ENCODE data around the gene LRRN2.

Gene LRRN2

DNA sequence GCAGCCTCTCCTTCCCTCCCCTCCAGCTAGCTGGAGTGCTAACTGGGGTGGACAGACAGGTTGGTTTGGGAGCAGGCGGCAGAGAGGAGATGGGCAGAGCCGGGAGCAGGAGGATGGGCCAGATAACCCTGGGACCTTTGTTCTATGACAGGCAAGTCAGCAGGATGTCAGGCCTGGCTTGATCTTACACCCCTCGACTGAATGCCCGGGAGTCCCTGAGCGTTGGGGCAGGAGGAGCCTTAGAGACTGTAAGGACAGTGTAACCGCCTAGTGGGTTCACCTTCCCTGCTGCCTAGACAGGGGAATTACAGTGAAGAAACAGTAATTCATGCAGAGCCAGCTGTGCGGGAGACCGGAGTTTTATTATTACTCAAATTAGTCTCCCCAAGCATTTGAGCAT lies 109.1 kb downstream of the LRRN2 start:
- no peak for DNase-seq (ENCODE audit: low read depth)
- TF ChIP-seq, protein P1, sequence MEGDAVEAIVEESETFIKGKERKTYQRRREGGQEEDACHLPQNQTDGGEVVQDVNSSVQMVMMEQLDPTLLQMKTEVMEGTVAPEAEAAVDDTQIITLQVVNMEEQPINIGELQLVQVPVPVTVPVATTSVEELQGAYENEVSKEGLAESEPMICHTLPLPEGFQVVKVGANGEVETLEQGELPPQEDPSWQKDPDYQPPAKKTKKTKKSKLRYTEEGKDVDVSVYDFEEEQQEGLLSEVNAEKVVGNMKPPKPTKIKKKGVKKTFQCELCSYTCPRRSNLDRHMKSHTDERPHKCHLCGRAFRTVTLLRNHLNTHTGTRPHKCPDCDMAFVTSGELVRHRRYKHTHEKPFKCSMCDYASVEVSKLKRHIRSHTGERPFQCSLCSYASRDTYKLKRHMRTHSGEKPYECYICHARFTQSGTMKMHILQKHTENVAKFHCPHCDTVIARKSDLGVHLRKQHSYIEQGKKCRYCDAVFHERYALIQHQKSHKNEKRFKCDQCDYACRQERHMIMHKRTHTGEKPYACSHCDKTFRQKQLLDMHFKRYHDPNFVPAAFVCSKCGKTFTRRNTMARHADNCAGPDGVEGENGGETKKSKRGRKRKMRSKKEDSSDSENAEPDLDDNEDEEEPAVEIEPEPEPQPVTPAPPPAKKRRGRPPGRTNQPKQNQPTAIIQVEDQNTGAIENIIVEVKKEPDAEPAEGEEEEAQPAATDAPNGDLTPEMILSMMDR (conservative IDR thresholded peaks at IDR 0.05; ENCODE audit: low read depth, low read length): no peak

DNA sequence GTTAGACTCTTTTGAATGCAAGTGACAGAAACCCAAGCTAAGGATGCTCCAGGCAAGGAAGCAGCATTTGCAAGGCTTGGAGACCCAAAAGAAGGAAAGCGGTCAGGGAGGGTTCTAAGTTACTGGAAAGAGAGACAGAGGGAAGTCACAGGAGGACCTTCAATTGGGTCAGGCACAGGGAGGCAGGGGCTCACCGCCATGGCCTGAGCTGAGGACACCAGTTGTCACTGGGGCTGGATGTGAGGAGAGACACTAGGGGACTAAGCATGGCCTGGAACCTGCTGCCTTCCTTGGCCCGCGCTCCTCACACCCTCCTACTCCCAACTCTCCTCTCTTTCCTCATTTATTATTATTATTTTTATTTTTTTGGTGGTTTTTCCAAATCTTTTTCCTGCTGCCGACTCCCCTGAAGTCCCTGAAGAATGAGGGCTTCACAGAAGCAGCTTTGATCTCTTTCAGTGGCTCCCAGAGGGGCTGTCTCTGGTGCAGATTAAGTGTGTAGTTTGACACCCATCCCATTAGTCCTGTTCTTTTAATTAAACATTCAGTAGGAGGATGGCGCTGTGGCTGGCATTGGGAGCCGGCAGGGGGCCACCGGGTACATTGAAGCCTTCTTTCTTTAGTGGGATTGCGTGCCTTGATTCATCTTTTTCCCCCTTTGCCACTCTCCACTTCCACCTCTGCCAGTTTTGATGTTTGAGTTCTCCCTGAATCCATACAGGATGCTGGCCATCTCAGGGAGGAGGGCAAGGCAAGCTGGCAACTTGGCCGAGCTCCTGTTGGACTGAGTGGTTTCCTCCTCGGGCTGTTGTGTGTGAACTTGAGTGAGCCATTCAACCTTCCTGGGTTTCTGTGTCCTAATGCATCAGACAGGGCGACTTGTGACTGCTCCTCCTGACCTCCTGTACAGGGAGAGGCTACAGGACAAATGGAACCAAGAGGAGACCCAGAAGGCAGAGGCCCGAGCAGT lies 110.0 kb downstream of the LRRN2 start:
- no peak overlapping the region for H3K4me3 ChIP-seq (ENCODE audit: low read length)
- DNase-seq (ENCODE audit: low read depth): no peak
- TF ChIP-seq, protein P1 (conservative IDR thresholded peaks at IDR 0.05; ENCODE audit: low read depth, low read length): no peak

More for the DNA sequence above, 109.1 kb downstream of the LRRN2 start:
- H3K4me3 ChIP-seq (ENCODE audit: low read length): no peak overlapping the region

DNA sequence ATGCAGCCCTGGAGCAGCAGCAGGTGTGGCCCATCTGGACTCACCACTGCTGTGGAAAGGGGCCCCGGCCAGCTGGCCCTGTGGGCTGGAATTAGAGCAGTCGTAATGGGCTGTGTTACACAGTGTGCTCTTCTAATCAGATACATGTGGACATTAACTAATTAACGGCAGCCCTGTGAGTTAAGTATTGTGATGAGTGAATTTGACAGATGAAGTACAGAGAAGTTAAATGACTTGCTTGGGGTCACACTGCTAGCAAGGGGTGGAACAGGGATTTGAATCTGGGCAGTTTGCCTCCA lies 110.7 kb downstream of the LRRN2 start:
- TF ChIP-seq, protein P1 (conservative IDR thresholded peaks at IDR 0.05; ENCODE audit: low read depth, low read length): no peak
- DNase-seq (ENCODE audit: low read depth): no peak

DNA sequence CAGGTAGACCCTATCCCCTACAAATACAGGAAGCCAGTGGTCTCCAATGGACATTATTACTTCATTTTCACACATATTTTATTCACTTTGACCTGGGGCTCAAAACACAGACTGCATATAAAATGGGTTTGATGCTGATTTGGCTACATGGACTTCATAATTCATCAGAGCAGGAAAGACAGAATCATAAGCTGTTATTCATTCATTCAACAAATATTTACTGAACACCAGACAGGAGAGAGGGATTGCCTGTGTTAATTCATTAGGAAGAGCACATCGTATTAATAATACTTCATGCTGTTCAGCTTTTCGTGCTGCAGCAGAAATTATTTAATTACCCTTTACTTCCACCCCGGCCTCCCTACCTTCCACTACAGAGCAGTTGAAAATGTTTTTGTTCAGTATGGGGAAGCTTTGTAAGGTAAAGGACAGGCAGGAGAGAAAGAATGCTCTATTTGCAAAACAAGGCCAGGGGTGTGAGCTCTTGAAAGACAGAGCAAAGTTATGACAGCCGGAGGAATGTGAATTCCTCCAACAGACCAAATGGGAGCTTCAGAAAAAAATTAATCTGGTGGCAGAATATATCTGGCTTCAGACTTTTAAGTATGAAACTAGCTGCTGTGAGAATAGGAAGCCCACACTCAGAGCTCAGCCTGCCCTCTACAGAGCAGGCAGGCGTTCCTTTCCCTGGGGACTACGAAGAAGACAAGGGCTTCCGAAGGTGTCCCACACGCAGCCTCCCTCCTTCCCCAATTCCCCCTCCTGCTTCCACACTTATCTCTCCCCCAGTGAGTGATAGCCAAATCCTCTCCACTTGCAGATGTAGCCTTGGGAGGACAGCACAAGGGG lies 111.3 kb downstream of the LRRN2 start:
- H3K4me3 ChIP-seq (ENCODE audit: low read length): no peak overlapping the region
- no peak for DNase-seq (ENCODE audit: low read depth)
- TF ChIP-seq, protein P1 (conservative IDR thresholded peaks at IDR 0.05; ENCODE audit: low read depth, low read length): no peak

More for the DNA sequence above, 110.7 kb downstream of the LRRN2 start:
- H3K4me3 ChIP-seq (ENCODE audit: low read length): no peak overlapping the region

DNA sequence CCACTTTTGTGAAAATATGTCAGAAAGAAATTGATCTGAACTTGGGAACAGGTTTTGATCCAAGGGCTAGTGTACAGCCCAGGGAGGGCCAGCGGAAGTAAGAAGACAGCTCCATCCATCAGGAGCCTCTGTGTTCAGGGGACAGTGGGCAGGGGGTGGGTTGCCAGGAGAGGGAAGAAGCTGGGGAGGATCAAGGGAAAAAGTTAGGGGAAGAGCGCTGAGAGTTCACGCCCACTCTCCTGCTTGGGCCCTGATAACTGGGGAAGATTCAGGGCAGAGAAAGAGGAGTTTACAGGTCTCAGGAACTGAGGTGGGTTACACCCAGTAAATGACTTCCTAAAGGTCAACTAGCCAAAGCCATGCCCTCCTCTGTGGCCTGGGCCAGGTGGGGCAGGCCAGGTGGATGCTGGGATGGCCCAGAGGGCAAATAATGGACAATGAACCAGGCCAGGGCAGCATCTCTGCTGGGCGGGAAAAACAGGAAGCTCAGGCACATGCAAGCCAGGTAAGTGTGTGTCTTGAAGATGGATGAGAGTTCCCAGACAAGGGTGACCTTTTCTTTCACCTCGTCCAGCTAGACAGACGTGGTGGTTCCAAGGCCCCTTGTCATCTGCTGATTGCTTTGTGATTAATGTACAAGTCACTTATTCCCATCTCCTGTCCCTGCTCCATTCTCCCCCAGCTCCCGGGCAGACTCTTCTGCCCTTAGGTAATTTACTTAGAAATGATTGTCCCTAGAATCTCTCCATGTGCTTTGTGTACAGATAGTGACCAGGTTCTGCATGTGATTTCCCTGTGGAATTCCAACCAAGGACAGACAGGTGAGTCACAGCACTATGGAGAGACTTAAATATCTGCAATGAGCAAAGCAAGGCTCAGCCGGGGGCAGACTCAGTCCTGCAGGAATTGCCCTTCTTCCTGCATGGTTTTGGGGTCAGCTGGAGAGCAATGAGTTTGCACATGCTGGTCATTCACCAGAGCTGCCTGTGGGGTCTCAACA lies 112.3 kb downstream of the LRRN2 start:
- no peak for DNase-seq (ENCODE audit: low read depth)
- TF ChIP-seq, protein P1 (conservative IDR thresholded peaks at IDR 0.05; ENCODE audit: low read depth, low read length): no peak
- H3K4me3 ChIP-seq (ENCODE audit: low read length): no peak overlapping the region

DNA sequence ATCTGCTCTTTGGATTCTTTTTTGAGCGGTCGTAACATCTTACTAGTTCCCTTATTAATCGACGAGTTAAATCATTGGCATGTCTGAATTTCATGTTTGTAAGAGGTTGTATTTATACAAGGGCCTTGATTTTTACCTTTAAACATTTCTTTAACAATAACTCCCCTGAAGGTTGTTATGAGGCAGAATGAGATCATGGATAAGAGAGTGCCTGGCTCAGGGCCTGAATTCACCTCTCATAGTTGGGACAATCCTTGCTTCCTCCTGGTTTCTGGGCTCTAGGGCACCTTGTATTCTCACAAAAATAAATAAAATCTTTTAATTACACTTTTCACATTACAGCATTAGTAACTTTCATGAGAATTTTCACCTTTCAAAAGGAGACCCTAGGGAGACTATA lies 113.9 kb downstream of the LRRN2 start:
- TF ChIP-seq, protein P1 (conservative IDR thresholded peaks at IDR 0.05; ENCODE audit: low read depth, low read length): no peak
- no peak for DNase-seq (ENCODE audit: low read depth)
- no peak overlapping the region for H3K4me3 ChIP-seq (ENCODE audit: low read length)

Data from retinal pigment epithelial cell (primary cell).